ENCODE data around the gene TMIGD3.

The TMIGD3 gene

GRCh38 chr1:111511370-111511769 lies 7.9 kb upstream of the TMIGD3 start:
- ChIA-PET POLR2A (no interaction called here), CTCF (no interaction called here)
- Histone ChIP-seq H3K9me3 (ENCODE audit: control insufficient read depth, insufficient read depth, low read depth, low read length) (no peaks in the 10 kb centered on the region), H3K4me3 (ENCODE audit: low read depth, low read length) (no peak overlapping the region), H3K36me3 (ENCODE audit: control insufficient read depth in 2 of 2, insufficient read depth in 1 of 2, low read length in 2 of 2) (no peaks in the 10 kb centered on the region), H3K27ac (ENCODE audit: extremely low read depth, low read depth, low read length) (no peak overlapping the region), H3K4me1 (ENCODE audit: control insufficient read depth, insufficient read depth, low read length) (no peaks in the 10 kb centered on the region)
- TF ChIP-seq ZNF10 (tag by site-specific recombination; IDR thresholded peaks at IDR 0.05) (no peak), FEZF1 (tag by site-specific recombination; IDR thresholded peaks at IDR 0.05) (no peak), ZNF785 (tag by site-specific recombination; IDR thresholded peaks at IDR 0.05) (no peak)

- TF ChIP-seq ZNF426 (tag by site-specific recombination; IDR thresholded peaks at IDR 0.05) (no peak), ZNF571 (tag by site-specific recombination; IDR thresholded peaks at IDR 0.05) (no peak), ZNF324 (tag by site-specific recombination; IDR thresholded peaks at IDR 0.05) (no peak), ZNF10 (tag by site-specific recombination; IDR thresholded peaks at IDR 0.05) (no peak), ZNF133 (tag by site-specific recombination; IDR thresholded peaks at IDR 0.05) (no peak)
- CTCF ChIA-PET: interaction anchor here (0.6 to 5.0 kb wide), 9 partner anchors 9 to 258 kb away, joined by 3 to 48 read pairs (median 10); partner anchors contain the start of gene DDX20
- Histone ChIP-seq H3K9me3 (ENCODE audit: control insufficient read depth, insufficient read depth, low read depth, low read length) (no peaks in the 10 kb centered on the region), H3K36me3 (ENCODE audit: control insufficient read depth in 2 of 2, insufficient read depth in 1 of 2, low read length in 2 of 2) (no peaks in the 10 kb centered on the region), H3K27ac (ENCODE audit: extremely low read depth, low read depth, low read length) (no peak overlapping the region), H3K4me3 (ENCODE audit: low read depth, low read length) (no peak overlapping the region), H3K4me1 (ENCODE audit: control insufficient read depth, insufficient read depth, low read length) (no peaks in the 10 kb centered on the region)
- POLR2A ChIA-PET: no interaction called here
These were observed 6.6 kb upstream of the TMIGD3 start for GRCh38 chr1:111509997-111510375.

GRCh38 chr1:111507411-111508201 lies 4.2 kb upstream of the TMIGD3 start:
- no peaks in the 10 kb centered on the region for H3K9me3 ChIP-seq (ENCODE audit: control insufficient read depth, insufficient read depth, low read depth, low read length)
- ChIA-PET POLR2A (interaction anchor here (0.9 to 1.1 kb wide), 4 partner anchors 9 to 262 kb away, joined by 3 to 9 read pairs (median 6); partner anchors contain the start of gene RAP1A), CTCF (interaction anchor here (0.6 to 5.0 kb wide), 57 partner anchors 10 to 490 kb away, joined by 3 to 48 read pairs (median 5); partner anchors contain the start of genes DDX20 and RAP1A)
- peak overlapping the region; percentile 11; the same call in 1 of the 2 replicates for H3K27ac ChIP-seq (ENCODE audit: extremely low read depth, low read depth, low read length)
- H3K36me3 ChIP-seq (ENCODE audit: control insufficient read depth in 2 of 2, insufficient read depth in 1 of 2, low read length in 2 of 2): no peaks in the 10 kb centered on the region
- H3K4me3 ChIP-seq (ENCODE audit: low read depth, low read length): no peak overlapping the region
- H3K4me1 ChIP-seq (ENCODE audit: control insufficient read depth, insufficient read depth, low read length): no peaks in the 10 kb centered on the region
- TF ChIP-seq ZNF335 (tag by site-specific recombination; conservative IDR thresholded peaks at IDR 0.05) (peak; percentile 58), PRDM1 (tag by site-specific recombination; IDR thresholded peaks at IDR 0.05) (0 out of 2 replicates have a peak, but pooled peaks have one; percentile 44), RBAK (tag by site-specific recombination; IDR thresholded peaks at IDR 0.05) (no peak), SP2 (tag by site-specific recombination; IDR thresholded peaks at IDR 0.05) (peak; percentile 40), ZSCAN16 (tag by site-specific recombination; IDR thresholded peaks at IDR 0.05) (no peak), SCRT2 (tag by site-specific recombination; IDR thresholded peaks at IDR 0.05) (peak; percentile 87; the same call in 1 of the 2 replicates), ZBTB11 (tag by site-specific recombination; conservative IDR thresholded peaks at IDR 0.05; ENCODE audit: low read depth) (peak; percentile 35; the same call in 1 of the 2 replicates), ZNF501 (tag by site-specific recombination; IDR thresholded peaks at IDR 0.05) (0 out of 2 replicates have a peak, but pooled peaks have one; percentile 24), ZNF600 (tag by site-specific recombination; IDR thresholded peaks at IDR 0.05) (0 out of 2 replicates have a peak, but pooled peaks have one; percentile 10)

Data from HEK293 (cell line).